A549 (cell line): ENCODE results near the gene TTC12. TPM values are rescaled to one million over a fixed set of nuclear protein-coding genes. Genes with fewer than 3 reads are reported as not detected.

Experiments used
- ATAC-seq, 2 experiments: fragments of 200-7000 bp in 1 of 2; fragments of >200 bp in 1 of 2; cut with Nextera tagmentation in 1 of 2; cut with Tn5 transposase in 1 of 2; 3 replicates each; pipeline versions ENCODE4 v1.8.0 to v1.9.1; 2018 to 2020; ENCODE audit warnings: mild to moderate bottlenecking in 1 of 2, moderate library complexity in 1 of 2
- CTCF ChIA-PET: fragments of 300-600 bp; sonication (Branson Sonifier 250); formaldehyde crosslinking; extraction: SDS; loops from one replicate; lab custom pipeline; 2021; ENCODE audit warnings: antibody characterized with exemption, inconsistent platforms; lab: Yijun Ruan, JAX
- POLR2A ChIA-PET: fragments of 350-600 bp; formaldehyde crosslinking; extraction: SDS; loops from one replicate; lab custom pipeline; 2021; ENCODE audit warnings: antibody characterized with exemption, inconsistent platforms; lab: Yijun Ruan, JAX
- DNase-seq, 2 experiments: peaks; one replicate each; pipeline versions ENCODE4 v3.0.0 to v3.0.0-alpha.2; 2011 to 2016; ENCODE audit warnings: low read depth in 1 of 2, low spot score in 1 of 2
- FAIRE-seq: peaks from 2 replicates; lab custom pipeline; 2011; peaks lifted over from hg19 to GRCh38; lab: Jason Lieb, UNC
- H3K27ac ChIP-seq, 2 experiments: fragments of >200 bp; sonication (Bioruptor Twin); formaldehyde crosslinking; 3 replicates each; pipeline ENCODE4 v1.5.1; 2016 to 2017
- H3K4me1 ChIP-seq: fragments of >200 bp; sonication (Bioruptor Twin); formaldehyde crosslinking; 3 replicates; pipeline ENCODE4 v1.6.1; 2016
- H3K4me2 ChIP-seq: fragments of >200 bp; sonication (Bioruptor Twin); formaldehyde crosslinking; 3 replicates; pipeline ENCODE4 v1.6.1; 2016
- H3K4me3 ChIP-seq: fragments of >200 bp; sonication (Bioruptor Twin); formaldehyde crosslinking; 3 replicates; pipeline ENCODE4 v1.5.1; 2016
- H3K9me3 ChIP-seq: fragments of >200 bp; sonication (Bioruptor Twin); formaldehyde crosslinking; 3 replicates; pipeline ENCODE4 v1.6.1; 2016
- BHLHE40 ChIP-seq: IDR thresholded peaks from 2 replicates; pipeline ENCODE4 v1.6.1; 2012; ENCODE audit warnings: low read depth, low read length, inconsistent platforms
- CBX8 ChIP-seq: fragments of 200-600 bp; sonication (generic); IDR thresholded peaks from 2 replicates; pipeline ENCODE4 v1.6.1; 2016
- CHD2 ChIP-seq: fragments of 150-350 bp; IDR thresholded peaks from 2 replicates; pipeline ENCODE4 v1.6.1; 2014; ENCODE audit warnings: low read length; ENCODE audit not compliant: partially characterized antibody
- EHMT2 ChIP-seq: fragments of 200-600 bp; sonication (generic); IDR thresholded peaks from 2 replicates; pipeline ENCODE4 v1.6.1; 2016; ENCODE audit warnings: antibody characterized with exemption, low read depth, mild to moderate bottlenecking, moderate library complexity
- FOSB ChIP-seq: fragments of 250-450 bp; sonication (Bioruptor Pico); IDR thresholded peaks from 2 replicates; pipeline ENCODE4 v1.5.0; 2020; ENCODE audit warnings: mild to moderate bottlenecking, moderate library complexity
- FOSL2 ChIP-seq, 2 experiments: fragments of 450-650 bp in 1 of 2; fragments of >200 bp in 1 of 2; sonication (Bioruptor Twin) in 1 of 2; formaldehyde crosslinking; IDR thresholded peaks; 2 replicates each; pipeline versions ENCODE4 v1.5.0 to v1.6.1; 2016 to 2020; ENCODE audit warnings: mild to moderate bottlenecking in 1 of 2, moderate library complexity in 1 of 2
- GATA3 ChIP-seq: IDR thresholded peaks from 2 replicates; pipeline ENCODE4 v1.6.1; 2012; ENCODE audit warnings: borderline replicate concordance
- HDAC2 ChIP-seq: fragments of 200-600 bp; sonication (generic); IDR thresholded peaks from 2 replicates; pipeline ENCODE4 v1.6.1; 2016
- JUN ChIP-seq, 2 experiments: fragments of >200 bp; sonication (Bioruptor Twin); formaldehyde crosslinking; IDR thresholded peaks; 2 replicates in 1 of 2; 3 replicates in 1 of 2; pipeline ENCODE4 v1.6.1; 2016 to 2017
- MAFK ChIP-seq: fragments of 450-650 bp; IDR thresholded peaks from 2 replicates; pipeline ENCODE4 v1.6.1; 2014; ENCODE audit not compliant: partially characterized antibody
- NFE2L2 ChIP-seq: fragments of 150-350 bp; conservative IDR thresholded peaks from 2 replicates; pipeline ENCODE4 v1.6.1; 2014; ENCODE audit warnings: low read length
- NPAS2 ChIP-seq: fragments of 250-450 bp; sonication (Bioruptor Pico); IDR thresholded peaks from 2 replicates; pipeline ENCODE4 v1.8.0; 2022; ENCODE audit warnings: mild to moderate bottlenecking, moderate library complexity, borderline replicate concordance
- PHF8 ChIP-seq: fragments of 200-600 bp; sonication (generic); IDR thresholded peaks from 2 replicates; pipeline ENCODE4 v1.6.1; 2016; ENCODE audit warnings: low read depth, mild to moderate bottlenecking, antibody characterized with exemption, moderate library complexity, borderline replicate concordance
- RAD21 ChIP-seq, 2 experiments: fragments of >200 bp in 1 of 2; sonication (Bioruptor Twin) in 1 of 2; formaldehyde crosslinking in 1 of 2; IDR thresholded peaks in 1 of 2; conservative IDR thresholded peaks in 1 of 2; 2 replicates in 1 of 2; 3 replicates in 1 of 2; pipeline ENCODE4 v1.6.1; 2012 to 2018; ENCODE audit warnings: inconsistent platforms in 1 of 2
- RARB ChIP-seq: fragments of 250-450 bp; sonication (Bioruptor Pico); IDR thresholded peaks from 2 replicates; pipeline ENCODE4 v1.8.0; 2021; ENCODE audit warnings: mild to moderate bottlenecking, moderate library complexity
- RFX5 ChIP-seq: fragments of 450-650 bp; IDR thresholded peaks from 2 replicates; pipeline ENCODE4 v1.7.1; 2014; ENCODE audit warnings: antibody characterized with exemption, mild to moderate bottlenecking, moderate library complexity
- RNF2 ChIP-seq: fragments of 200-600 bp; sonication (generic); IDR thresholded peaks from 2 replicates; pipeline ENCODE4 v1.6.1; 2016; ENCODE audit warnings: low read depth, mild to moderate bottlenecking, antibody characterized with exemption, moderate library complexity, borderline replicate concordance
- SMC3 ChIP-seq: fragments of >200 bp; sonication (Bioruptor Twin); formaldehyde crosslinking; IDR thresholded peaks from 3 replicates; pipeline ENCODE4 v1.6.1; 2018; ENCODE audit warnings: inconsistent platforms
- ZFP36 ChIP-seq: fragments of 450-650 bp; IDR thresholded peaks from 2 replicates; pipeline ENCODE4 v1.6.1; 2014; ENCODE audit warnings: borderline replicate concordance; ENCODE audit not compliant: partially characterized antibody
- ZNF302 ChIP-seq: fragments of 250-450 bp; sonication (Bioruptor Pico); IDR thresholded peaks from 2 replicates; pipeline ENCODE4 v1.9.0; 2021; ENCODE audit warnings: inconsistent platforms, mild to moderate bottlenecking, moderate library complexity
- ZSCAN20 ChIP-seq: fragments of 250-450 bp; sonication (Bioruptor Pico); IDR thresholded peaks from 2 replicates; pipeline ENCODE4 v1.8.0; 2022; ENCODE audit warnings: mild to moderate bottlenecking, moderate library complexity
- WGBS: methylation state at CpG from one replicate; pipeline ENCODE4 v1.1.6; 2017; ENCODE audit errors: missing lambda C conversion rate; 5-methylcytosine and 5-hydroxymethylcytosine counted together
- polyA plus RNA-seq, 4 experiments: library from polyadenylated mRNA; depleted of rRNA in 3 of 4; stranded (reverse); fragments of >200 nt; fragmentation: RNase III in 1 of 4; extraction: RNeasy Plus Mini Kit Qiagen cat#74134 plus additional on column Dnase treatment in 1 of 4; gene quantifications; 2 replicates in 3 of 4; 3 replicates in 1 of 4; pipeline ENCODE4 v1.2.3, GENCODE V29; 2011 to 2017
- TF ChIP-seq, protein P1 (sequence below): fragments of 250-450 bp; sonication (Bioruptor Pico); IDR thresholded peaks from 2 replicates; pipeline ENCODE4 v1.5.0; 2021; ENCODE audit warnings: mild to moderate bottlenecking, moderate library complexity, borderline replicate concordance
- TF ChIP-seq, protein P2 (sequence below): IDR thresholded peaks from 2 replicates; pipeline ENCODE4 v1.6.1; 2012

Gene TTC12
- polyA plus RNA-seq, 2 of the 4 experiments (the other 2 are of a cell fraction), result 5.9 to 13.5 TPM

DNA sequence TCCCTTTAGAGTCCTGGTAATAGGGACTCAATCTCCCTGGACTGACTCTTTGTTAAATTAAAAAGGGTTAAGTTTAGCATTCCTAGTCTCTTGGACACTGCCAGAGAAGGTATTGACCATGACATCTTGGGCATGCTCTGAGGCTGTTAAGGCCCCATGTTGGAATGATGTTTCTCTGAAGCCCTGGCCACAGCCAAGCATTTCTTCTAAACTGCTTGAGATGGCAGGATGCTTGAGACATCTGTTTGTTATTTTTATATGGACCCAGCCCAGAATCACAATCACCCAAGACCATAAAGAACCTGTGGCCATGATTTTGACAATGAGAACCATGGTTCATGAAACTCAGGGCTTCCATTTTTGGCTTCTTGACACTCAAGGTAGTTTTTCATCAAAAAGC lies 67.7 kb downstream of the TTC12 start:
- ChIA-PET POLR2A (no interaction called here), CTCF (no interaction called here)
- H3K4me1 ChIP-seq, result no peaks in the 10 kb centered on the region
- H3K27ac ChIP-seq, result no peak overlapping the region
- H3K4me2 ChIP-seq, result no peak overlapping the region
- FAIRE-seq, result no peak
- ATAC-seq, result no peak
- no peak for TF ChIP-seq PHF8
- no peak for TF ChIP-seq RFX5
- no peak for TF ChIP-seq RAD21 (conservative IDR thresholded peaks at IDR 0.05 in 1 of 2, IDR thresholded peaks at IDR 0.05 in 1 of 2)
- TF ChIP-seq NPAS2, result no peak
- TF ChIP-seq, protein P1, sequence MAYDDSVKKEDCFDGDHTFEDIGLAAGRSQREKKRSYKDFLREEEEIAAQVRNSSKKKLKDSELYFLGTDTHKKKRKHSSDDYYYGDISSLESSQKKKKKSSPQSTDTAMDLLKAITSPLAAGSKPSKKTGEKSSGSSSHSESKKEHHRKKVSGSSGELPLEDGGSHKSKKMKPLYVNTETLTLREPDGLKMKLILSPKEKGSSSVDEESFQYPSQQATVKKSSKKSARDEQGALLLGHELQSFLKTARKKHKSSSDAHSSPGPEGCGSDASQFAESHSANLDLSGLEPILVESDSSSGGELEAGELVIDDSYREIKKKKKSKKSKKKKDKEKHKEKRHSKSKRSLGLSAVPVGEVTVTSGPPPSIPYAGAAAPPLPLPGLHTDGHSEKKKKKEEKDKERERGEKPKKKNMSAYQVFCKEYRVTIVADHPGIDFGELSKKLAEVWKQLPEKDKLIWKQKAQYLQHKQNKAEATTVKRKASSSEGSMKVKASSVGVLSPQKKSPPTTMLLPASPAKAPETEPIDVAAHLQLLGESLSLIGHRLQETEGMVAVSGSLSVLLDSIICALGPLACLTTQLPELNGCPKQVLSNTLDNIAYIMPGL, result no peak
- TF ChIP-seq BHLHE40, result no peak
- TF ChIP-seq JUN (IDR thresholded peaks at IDR 0.05), result no peak
- no peak for TF ChIP-seq ZFP36
- no peak for TF ChIP-seq GATA3
- TF ChIP-seq FOSL2 (IDR thresholded peaks at IDR 0.05), result no peak
- TF ChIP-seq FOSL2 (CRISPR knock-in tag; IDR thresholded peaks at IDR 0.05), result no peak
- no peak for TF ChIP-seq CBX8
- TF ChIP-seq, all 56 proteins: peak for 0
- no peak for DNase-seq
- no peaks in the 10 kb centered on the region for H3K9me3 ChIP-seq
- no peak overlapping the region for H3K4me3 ChIP-seq

DNA sequence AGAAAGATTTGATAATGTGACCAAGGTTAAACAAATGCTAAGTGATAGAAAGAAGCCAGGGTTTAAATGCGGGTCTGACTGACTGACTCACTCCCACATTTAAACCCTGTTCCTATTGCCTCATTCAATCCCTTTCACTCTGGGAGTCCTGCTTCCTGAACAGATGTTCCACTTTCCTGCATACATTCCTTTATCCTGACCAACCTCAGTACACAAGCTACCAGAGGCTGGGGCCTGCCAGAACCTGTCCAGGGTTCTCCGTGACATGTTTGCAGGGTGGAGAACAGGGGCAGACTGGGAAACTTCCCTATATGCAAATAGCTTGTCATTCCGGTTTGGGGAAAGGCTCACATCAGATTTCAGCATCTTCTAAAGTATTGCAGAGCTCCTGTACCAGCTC lies 70.2 kb downstream of the TTC12 start:
- FAIRE-seq, result no peak
- H3K4me1 ChIP-seq, result no peaks in the 10 kb centered on the region
- no peak for ATAC-seq
- CTCF ChIA-PET, result no interaction called here
- 32% methylated on average over 3 of the region's 3 CpGs for WGBS
- H3K9me3 ChIP-seq, result no peaks in the 10 kb centered on the region
- no peak overlapping the region for H3K4me3 ChIP-seq
- POLR2A ChIA-PET, result no interaction called here
- no peak overlapping the region for H3K4me2 ChIP-seq
- no peak overlapping the region for H3K27ac ChIP-seq
- peak in 1 of 2 experiments; percentile 7 for DNase-seq
- no peak for TF ChIP-seq CHD2
- TF ChIP-seq, all 56 proteins: peak for 0

DNA sequence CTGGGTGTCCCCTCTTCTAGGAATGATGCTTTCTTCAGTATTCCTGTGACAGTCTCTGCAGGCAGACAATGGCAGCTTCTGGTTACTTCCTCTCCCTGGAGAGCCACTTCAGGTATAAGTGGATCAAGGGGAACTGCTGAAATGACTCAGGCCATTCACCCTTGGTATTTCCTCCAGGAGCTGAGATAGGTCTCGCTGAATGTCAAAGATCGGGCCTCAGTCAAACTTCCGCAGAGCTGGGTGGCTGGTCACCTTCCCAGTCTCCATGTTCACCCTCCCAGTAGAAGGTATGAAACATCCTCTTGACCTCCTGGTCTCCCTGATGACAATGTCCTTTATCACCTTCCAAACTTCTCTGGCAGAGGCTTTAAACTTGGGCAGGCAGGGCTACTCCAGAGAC lies 71.4 kb downstream of the TTC12 start:
- DNase-seq (no peak), FAIRE-seq (no peak), ATAC-seq (no peak)
- TF ChIP-seq NPAS2 (no peak), RARB (CRISPR knock-in tag) (no peak), HDAC2 (no peak)
- no peak overlapping the region for H3K27ac ChIP-seq
- ChIA-PET CTCF (no interaction called here), POLR2A (no interaction called here)
- 82% methylated on average over 3 of the region's 3 CpGs for WGBS
- H3K4me2 ChIP-seq, result no peak overlapping the region
- H3K9me3 ChIP-seq, result no peaks in the 10 kb centered on the region
- no peak overlapping the region for H3K4me3 ChIP-seq
- H3K4me1 ChIP-seq, result no peaks in the 10 kb centered on the region

DNA sequence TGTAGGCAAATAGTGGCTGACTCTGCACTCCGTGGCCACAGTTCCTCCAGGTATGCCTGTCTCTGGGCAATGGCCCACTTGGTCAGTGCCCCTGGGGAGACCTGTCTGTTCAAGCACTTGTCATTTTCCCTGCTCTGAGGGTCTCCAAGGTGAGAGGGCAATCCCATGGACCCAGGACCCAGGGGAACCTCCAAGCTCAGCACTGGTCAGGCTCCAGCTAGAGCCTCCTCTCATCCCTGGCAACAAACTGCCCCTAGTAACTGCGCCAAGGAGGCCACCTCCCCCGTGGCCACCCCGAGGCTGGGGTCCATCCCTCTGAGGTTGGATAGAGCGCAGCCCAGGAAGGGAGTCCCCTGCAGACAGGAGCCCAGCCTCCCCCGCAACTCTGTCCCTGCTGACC lies 72.5 kb downstream of the TTC12 start:
- ATAC-seq (no peak), FAIRE-seq (no peak), DNase-seq (no peak)
- Histone ChIP-seq H3K4me1 (no peaks in the 10 kb centered on the region), H3K4me3 (no peak overlapping the region), H3K27ac (no peak overlapping the region), H3K4me2 (no peak overlapping the region), H3K9me3 (no peaks in the 10 kb centered on the region)
- WGBS, result 86% methylated on average over 1 of the region's 6 CpGs
- TF ChIP-seq RNF2 (no peak), ZFP36 (no peak), ZNF302 (CRISPR knock-in tag) (no peak), MAFK (no peak), EHMT2 (no peak), ZSCAN20 (no peak), RAD21 (conservative IDR thresholded peaks at IDR 0.05 in 1 of 2, IDR thresholded peaks at IDR 0.05 in 1 of 2) (no peak), RARB (CRISPR knock-in tag) (no peak), FOSB (CRISPR knock-in tag) (no peak), SMC3 (no peak), NFE2L2 (no peak)
- TF ChIP-seq, protein P2, sequence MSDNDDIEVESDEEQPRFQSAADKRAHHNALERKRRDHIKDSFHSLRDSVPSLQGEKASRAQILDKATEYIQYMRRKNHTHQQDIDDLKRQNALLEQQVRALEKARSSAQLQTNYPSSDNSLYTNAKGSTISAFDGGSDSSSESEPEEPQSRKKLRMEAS, result no peak
- ChIA-PET POLR2A (no interaction called here), CTCF (no interaction called here)
